SK-N-SH treated with all-trans-retinoic acid at 6 μM for 48 hours (cell line): ENCODE results near the gene ZNF91.

Experiments
- CSRNP3 ChIP-seq: fragments of 250-450 bp; sonication (Bioruptor Pico); IDR thresholded peaks from 2 replicates; pipeline ENCODE4 v1.5.1; 2021; ENCODE audit warnings: mild to moderate bottlenecking, moderate library complexity
- PATZ1 ChIP-seq: fragments of 250-450 bp; sonication (Bioruptor Pico); IDR thresholded peaks from 2 replicates; pipeline ENCODE4 v1.8.0; 2020; ENCODE audit warnings: mild to moderate bottlenecking, moderate library complexity, borderline replicate concordance
- ZC3H10 ChIP-seq: fragments of 250-450 bp; sonication (Bioruptor Pico); IDR thresholded peaks from 2 replicates; pipeline ENCODE4 v1.5.1; 2021; ENCODE audit warnings: mild to moderate bottlenecking, moderate library complexity
- ZFP3 ChIP-seq: fragments of 250-450 bp; sonication (Bioruptor Pico); IDR thresholded peaks from 2 replicates; pipeline ENCODE4 v1.5.0; 2020; ENCODE audit warnings: mild to moderate bottlenecking, moderate library complexity
- ZFP30 ChIP-seq: fragments of 450-650 bp; formaldehyde crosslinking; IDR thresholded peaks from 2 replicates; pipeline ENCODE4 v1.5.0; 2022; ENCODE audit warnings: mild to moderate bottlenecking, moderate library complexity
- ZNF565 ChIP-seq: fragments of 450-650 bp; formaldehyde crosslinking; conservative IDR thresholded peaks from 2 replicates; pipeline ENCODE4 v1.5.0; 2020; ENCODE audit warnings: low read depth, mild to moderate bottlenecking, moderate library complexity

- TF ChIP-seq CSRNP3 (CRISPR knock-in tag) (no peak), ZFP30 (CRISPR knock-in tag) (no peak), ZNF565 (no peak), ZC3H10 (CRISPR knock-in tag) (no peak), ZFP3 (CRISPR knock-in tag) (no peak), PATZ1 (CRISPR knock-in tag) (no peak)
Measured at GRCh38 chr19:23311551-23311950, 83.7 kb downstream of the ZNF91 start.
